K562 (cell line): ENCODE data around the gene TMEM38B. TPM values are rescaled to one million over a fixed set of nuclear protein-coding genes. Genes with fewer than 3 reads are reported as not detected.

ENCODE experiments used
- BCOR ChIP-seq: fragments of 450-650 bp; IDR thresholded peaks from 2 replicates; pipeline ENCODE4 v1.6.1; 2016
- FOXJ2 ChIP-seq: fragments of 200-800 bp; sonication (Bioruptor generic); IDR thresholded peaks from 2 replicates; pipeline ENCODE4 v1.6.1; 2016; ENCODE audit warnings: missing genetic modification characterization, missing compliant biosample characterization
- MAFK ChIP-seq: IDR thresholded peaks from 2 replicates; pipeline ENCODE4 v1.6.1; 2011; ENCODE audit warnings: low read length, improper control_type of control experiment
- MGA ChIP-seq: fragments of 450-650 bp; IDR thresholded peaks from 2 replicates; pipeline ENCODE4 v1.6.1; 2016; ENCODE audit warnings: mild to moderate bottlenecking, moderate library complexity
- NFRKB ChIP-seq: fragments of 450-650 bp; IDR thresholded peaks from 2 replicates; pipeline ENCODE4 v1.6.1; 2016; ENCODE audit warnings: low read depth
- POLR2AphosphoS5 ChIP-seq: IDR thresholded peaks from 2 replicates; pipeline ENCODE4 v1.6.1; 2011; ENCODE audit warnings: mild to moderate bottlenecking, low read depth, low read length, moderate library complexity; ENCODE audit not compliant: control insufficient read depth, insufficient read depth
- POLR2H ChIP-seq: IDR thresholded peaks from 2 replicates; pipeline ENCODE4 v1.6.1; 2016; ENCODE audit warnings: missing genetic modification characterization, low read depth, mild to moderate bottlenecking, control low read depth, missing compliant biosample characterization, moderate library complexity
- POLR3A ChIP-seq: IDR thresholded peaks from 2 replicates; pipeline ENCODE4 v1.6.1; 2011; ENCODE audit warnings: borderline replicate concordance, mild to moderate bottlenecking, moderate library complexity; ENCODE audit not compliant: insufficient read length, insufficient read depth; ENCODE audit errors: extremely low read depth
- PREB ChIP-seq: sonication (generic); formaldehyde crosslinking; IDR thresholded peaks from 2 replicates; pipeline ENCODE4 v1.8.1; 2023; ENCODE audit warnings: mild to moderate bottlenecking, missing genetic modification reagents
- SAP30 ChIP-seq: fragments of 200-600 bp; sonication (generic); IDR thresholded peaks from 2 replicates; pipeline ENCODE4 v1.6.1; 2012; ENCODE audit warnings: borderline replicate concordance, low read depth, mild to moderate bottlenecking, moderate library complexity, low read length, control low read depth, inconsistent platforms; ENCODE audit not compliant: insufficient read depth, poor library complexity, severe bottlenecking
- SRSF7 ChIP-seq: fragments of 200-400 bp; formaldehyde crosslinking; optimal IDR thresholded peaks from 2 replicates; pipeline ENCODE3; 2017; ENCODE audit warnings: mild to moderate bottlenecking, low read depth, low read length
- ZFP30 ChIP-seq: fragments of 250-450 bp; sonication (Bioruptor Pico); IDR thresholded peaks from 2 replicates; pipeline ENCODE4 v1.8.0; 2022; ENCODE audit warnings: moderate library complexity, mild to moderate bottlenecking, inconsistent platforms, borderline replicate concordance
- ZKSCAN1 ChIP-seq: fragments of 150-350 bp; IDR thresholded peaks from 2 replicates; pipeline ENCODE4 v1.6.1; 2016; ENCODE audit warnings: low read depth, low read length
- ZNF197 ChIP-seq: fragments of 200-800 bp; sonication (Bioruptor generic); IDR thresholded peaks from 2 replicates; pipeline ENCODE4 v1.6.1; 2016; ENCODE audit warnings: low read depth, missing genetic modification characterization, missing compliant biosample characterization
- ZNF239 ChIP-seq: fragments of 250-450 bp; sonication (Bioruptor Pico); IDR thresholded peaks from 2 replicates; pipeline ENCODE4 v1.4.0; 2020; ENCODE audit warnings: mild to moderate bottlenecking
- ZNF24 ChIP-seq: fragments of 450-650 bp; IDR thresholded peaks from 2 replicates; pipeline ENCODE4 v1.6.1; 2016
- ZNF695 ChIP-seq: fragments of 450-650 bp; formaldehyde crosslinking; IDR thresholded peaks from 2 replicates; pipeline ENCODE4 v1.4.0; 2020; ENCODE audit warnings: mild to moderate bottlenecking, moderate library complexity
- polyA plus RNA-seq, 8 experiments: library from polyadenylated mRNA; depleted of rRNA in 4 of 8; stranded (reverse) in 5 of 8; unstranded in 3 of 8; fragments of >200 nt; fragmentation: Nextera tagmentation in 2 of 8; fragmentation: Illumina TruSeq in 1 of 8; extraction: Ambion mirVana in 2 of 8; extraction: Trizol in 1 of 8; gene quantifications; 2 replicates each; pipeline versions ENCODE4 v1.2.1 to v1.2.3, GENCODE V29; 2011 to 2014; ENCODE audit warnings: inconsistent platforms in 1 of 8, missing spikeins in 1 of 8
- total RNA-seq, 7 experiments: library from RNA; depleted of rRNA in 6 of 7; stranded (reverse); fragments of >200 nt in 6 of 7; fragmentation: Illumina TruSeq in 2 of 7; extraction: Trizol in 2 of 7; gene quantifications; 2 replicates each; pipeline versions ENCODE4 v1.2.1 to v1.2.3, GENCODE V29; 2011 to 2021; ENCODE audit warnings: low replicate concordance in 1 of 7

TMEM38B gene
- total and polyA plus RNA-seq, 9 of the 15 experiments (the other 6 are each of a cell fraction or from before 2014, with no cell fraction given) = 26.0 to 57.5 (median 38.5) TPM

GRCh38 chr9:105694190-105694847, at the start of gene TMEM38B (continued):
- TF ChIP-seq ZFP30 (CRISPR knock-in tag) = no peak
- TF ChIP-seq SAP30 = peak; percentile 45
- TF ChIP-seq ZNF239 (CRISPR knock-in tag) = no peak
- TF ChIP-seq SRSF7 = no peak
- no peak for TF ChIP-seq ZKSCAN1
- TF ChIP-seq BCOR = no peak
- TF ChIP-seq POLR3A = no peak
- no peak for TF ChIP-seq ZNF695 (CRISPR knock-in tag)
- TF ChIP-seq POLR2AphosphoS5 = peak; percentile 69
- no peak for TF ChIP-seq PREB
- no peak for TF ChIP-seq ZNF197 (CRISPR knock-in tag)
- TF ChIP-seq MAFK = no peak
- TF ChIP-seq NFRKB = no peak
- no peak for TF ChIP-seq FOXJ2 (tag)
- no peak for TF ChIP-seq ZNF24
- TF ChIP-seq POLR2H (tag) = no peak
- 0 out of 2 replicates have a peak, but pooled peaks have one; percentile 1 for TF ChIP-seq MGA
